Measurements from ENCODE around the gene IL1RAP.

IL1RAP gene

DNA sequence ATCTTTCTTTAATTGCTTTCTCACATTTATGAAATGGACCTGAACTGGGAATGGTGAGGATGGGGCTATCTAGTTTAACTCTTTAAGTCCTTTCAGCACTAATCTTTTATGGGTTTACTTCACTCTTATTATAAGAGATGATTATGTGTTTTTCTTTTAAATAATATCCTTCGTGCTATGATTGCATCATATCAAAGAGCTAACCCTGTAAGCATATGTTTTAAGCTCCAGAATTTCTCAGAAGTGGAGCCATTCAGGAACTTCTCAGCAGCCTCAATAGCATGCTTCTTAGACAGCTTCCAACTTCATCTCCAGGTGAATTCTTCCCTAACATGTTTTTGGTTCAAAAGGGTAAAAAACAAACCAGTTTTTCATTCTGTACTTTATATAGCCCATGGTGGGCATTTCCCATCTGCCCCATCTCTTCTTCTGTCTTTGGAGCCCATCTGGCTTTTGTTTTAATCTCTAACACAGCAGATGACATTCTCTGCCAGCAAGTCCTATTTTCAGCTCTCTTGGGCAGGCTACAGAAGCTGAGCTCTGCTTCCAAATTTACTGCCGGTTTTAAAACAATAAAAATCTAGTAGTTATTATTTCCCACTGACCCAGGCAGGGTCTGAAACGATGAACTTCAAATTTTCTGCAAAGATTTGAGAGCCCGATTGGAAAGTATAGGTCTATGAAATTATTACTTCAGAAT lies 26.8 kb upstream of the IL1RAP start:
- TF ChIP-seq, protein P1, sequence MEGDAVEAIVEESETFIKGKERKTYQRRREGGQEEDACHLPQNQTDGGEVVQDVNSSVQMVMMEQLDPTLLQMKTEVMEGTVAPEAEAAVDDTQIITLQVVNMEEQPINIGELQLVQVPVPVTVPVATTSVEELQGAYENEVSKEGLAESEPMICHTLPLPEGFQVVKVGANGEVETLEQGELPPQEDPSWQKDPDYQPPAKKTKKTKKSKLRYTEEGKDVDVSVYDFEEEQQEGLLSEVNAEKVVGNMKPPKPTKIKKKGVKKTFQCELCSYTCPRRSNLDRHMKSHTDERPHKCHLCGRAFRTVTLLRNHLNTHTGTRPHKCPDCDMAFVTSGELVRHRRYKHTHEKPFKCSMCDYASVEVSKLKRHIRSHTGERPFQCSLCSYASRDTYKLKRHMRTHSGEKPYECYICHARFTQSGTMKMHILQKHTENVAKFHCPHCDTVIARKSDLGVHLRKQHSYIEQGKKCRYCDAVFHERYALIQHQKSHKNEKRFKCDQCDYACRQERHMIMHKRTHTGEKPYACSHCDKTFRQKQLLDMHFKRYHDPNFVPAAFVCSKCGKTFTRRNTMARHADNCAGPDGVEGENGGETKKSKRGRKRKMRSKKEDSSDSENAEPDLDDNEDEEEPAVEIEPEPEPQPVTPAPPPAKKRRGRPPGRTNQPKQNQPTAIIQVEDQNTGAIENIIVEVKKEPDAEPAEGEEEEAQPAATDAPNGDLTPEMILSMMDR (conservative IDR thresholded peaks at IDR 0.05; ENCODE audit: control insufficient read depth, insufficient read depth, low read depth, low read length): no peak
- no peak for DNase-seq (ENCODE audit: low read depth)
- no peak overlapping the region for H3K4me3 ChIP-seq (ENCODE audit: control insufficient read depth, low read depth, low read length)

GRCh38 chr3:190491533-190492054 lies 22.3 kb upstream of the IL1RAP start:
- TF ChIP-seq, protein P1 (conservative IDR thresholded peaks at IDR 0.05; ENCODE audit: control insufficient read depth, insufficient read depth, low read depth, low read length): no peak
- DNase-seq (ENCODE audit: low read depth): no peak

GRCh38 chr3:190492129-190492528 lies 21.8 kb upstream of the IL1RAP start:
- DNase-seq (ENCODE audit: low read depth): no peak
- TF ChIP-seq, protein P1 (conservative IDR thresholded peaks at IDR 0.05; ENCODE audit: control insufficient read depth, insufficient read depth, low read depth, low read length): no peak
- no peak overlapping the region for H3K4me3 ChIP-seq (ENCODE audit: control insufficient read depth, low read depth, low read length)

More at GRCh38 chr3:190491533-190492054, 22.3 kb upstream of the IL1RAP start:
- no peak overlapping the region for H3K4me3 ChIP-seq (ENCODE audit: control insufficient read depth, low read depth, low read length)

DNA sequence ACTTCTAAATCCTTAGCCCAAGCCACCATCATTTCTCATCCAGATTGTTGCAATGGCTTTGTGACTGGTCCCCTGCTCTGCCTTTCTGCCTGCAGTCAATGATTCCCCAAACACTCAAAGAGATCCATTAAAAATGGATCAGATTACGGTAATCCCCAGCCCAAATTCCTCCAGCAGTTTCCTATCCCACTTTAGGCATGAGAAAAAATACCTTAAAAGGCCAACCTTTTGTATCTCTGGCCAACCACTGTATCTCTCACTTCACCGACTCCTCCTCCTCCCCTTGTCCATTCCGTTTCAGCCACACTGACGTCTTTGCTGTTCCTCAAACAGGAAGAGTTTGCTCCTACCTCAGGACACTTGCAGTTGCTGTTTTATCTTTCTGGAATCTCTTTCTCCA lies 20.9 kb upstream of the IL1RAP start:
- no peak overlapping the region for H3K4me3 ChIP-seq (ENCODE audit: control insufficient read depth, low read depth, low read length)
- DNase-seq (ENCODE audit: low read depth): no peak
- TF ChIP-seq, protein P1 (conservative IDR thresholded peaks at IDR 0.05; ENCODE audit: control insufficient read depth, insufficient read depth, low read depth, low read length): no peak

DNA sequence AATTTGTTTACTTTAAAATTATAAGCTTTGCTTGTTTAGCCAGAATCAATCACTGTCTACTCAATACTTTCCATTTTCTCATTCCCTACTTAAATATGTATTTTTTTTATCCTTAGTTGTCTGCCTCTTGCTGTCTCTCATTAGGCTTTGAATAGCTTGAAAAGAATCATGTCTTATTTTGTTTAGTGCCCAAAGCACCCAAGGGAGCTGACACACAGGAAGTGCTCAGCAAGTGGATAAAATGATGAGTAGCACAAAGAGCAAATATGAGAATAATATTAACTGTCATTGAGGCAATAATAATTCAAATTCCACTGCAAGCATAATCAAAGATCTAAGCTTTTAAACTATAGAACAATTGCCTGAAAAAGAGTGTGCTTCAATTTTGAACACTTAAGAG lies 19.0 kb upstream of the IL1RAP start:
- TF ChIP-seq, protein P1 (conservative IDR thresholded peaks at IDR 0.05; ENCODE audit: control insufficient read depth, insufficient read depth, low read depth, low read length): no peak

DNA sequence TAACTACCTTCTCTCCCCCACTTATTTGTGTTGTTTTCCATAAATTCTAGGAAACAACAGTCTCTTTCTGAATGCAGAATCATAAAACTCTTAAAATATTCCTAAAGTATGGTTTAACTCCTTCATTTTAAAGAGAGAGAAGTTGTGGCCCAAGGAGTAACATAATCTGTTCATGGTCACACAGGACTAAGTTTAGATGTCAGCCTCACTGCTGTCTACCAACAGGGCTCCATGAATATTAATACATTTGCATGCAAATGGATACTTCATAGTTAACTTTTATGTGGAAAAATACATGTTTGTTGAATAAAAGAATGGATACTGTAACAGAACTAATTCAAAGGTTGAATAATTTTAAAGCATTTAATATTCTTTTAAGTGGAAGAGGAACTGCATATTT lies 18.5 kb upstream of the IL1RAP start:
- DNase-seq (ENCODE audit: low read depth): no peak
- TF ChIP-seq, protein P1 (conservative IDR thresholded peaks at IDR 0.05; ENCODE audit: control insufficient read depth, insufficient read depth, low read depth, low read length): no peak

More for the DNA sequence above, 19.0 kb upstream of the IL1RAP start:
- H3K4me3 ChIP-seq (ENCODE audit: control insufficient read depth, low read depth, low read length): no peak overlapping the region
- peak; percentile 29 for DNase-seq (ENCODE audit: low read depth)

More for the DNA sequence above, 18.5 kb upstream of the IL1RAP start:
- no peak overlapping the region for H3K4me3 ChIP-seq (ENCODE audit: control insufficient read depth, low read depth, low read length)

Measured in fibroblast of mammary gland (primary cell).